NCI-H2171 treated with DMSO at 0.1 percent for 48 hours (cell line): ENCODE data around the gene MRPL55.

Experiments used
- DNase-seq: peaks from one replicate; lab custom pipeline; 2025; lab: John Stamatoyannopoulos, UW

MRPL55 gene

DNA sequence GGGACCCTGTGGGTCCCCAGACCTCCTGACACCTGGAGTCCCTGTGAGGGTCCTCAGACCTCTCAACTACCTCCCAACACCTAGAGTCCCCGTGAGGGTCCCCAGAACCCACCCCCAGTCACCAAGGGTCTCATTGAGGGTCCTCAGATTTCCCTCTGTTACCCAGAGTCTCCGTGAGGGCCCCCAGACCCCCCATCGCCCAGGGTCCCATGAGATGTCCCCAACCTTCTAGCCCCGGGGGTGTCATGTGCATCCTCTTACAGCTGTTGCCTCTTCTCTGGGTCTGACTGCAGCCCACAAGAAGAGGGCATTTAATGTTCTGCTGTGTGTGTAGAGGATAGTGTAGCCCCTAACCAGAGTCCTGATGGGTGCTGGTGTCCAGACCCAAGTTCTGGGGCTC is 38.7 kb upstream of the MRPL55 start:
- no peak for DNase-seq

DNA sequence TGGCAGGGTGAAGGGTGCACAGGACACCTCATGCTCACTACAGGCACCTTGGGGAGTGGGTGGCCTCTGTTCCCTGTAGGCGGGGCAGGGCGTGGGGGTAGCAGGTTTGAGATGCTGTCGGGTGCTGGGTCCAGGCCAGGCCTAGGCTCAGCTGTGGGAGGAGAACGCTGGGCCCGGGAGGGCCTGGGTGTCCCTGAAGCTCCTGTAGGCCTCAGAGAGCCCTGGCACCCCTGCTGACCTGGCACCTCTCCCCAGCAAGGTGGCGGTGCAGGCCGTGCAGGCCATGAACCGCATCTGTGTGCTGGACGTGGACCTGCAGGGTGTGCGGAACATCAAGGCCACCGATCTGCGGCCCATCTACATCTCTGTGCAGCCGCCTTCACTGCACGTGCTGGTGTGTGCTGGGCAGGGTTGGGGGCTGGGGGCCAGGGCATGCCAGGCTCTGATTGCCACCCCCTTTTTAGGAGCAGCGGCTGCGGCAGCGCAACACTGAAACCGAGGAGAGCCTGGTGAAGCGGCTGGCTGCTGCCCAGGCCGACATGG is 38.1 kb upstream of the MRPL55 start:
- DNase-seq: no peak

DNA sequence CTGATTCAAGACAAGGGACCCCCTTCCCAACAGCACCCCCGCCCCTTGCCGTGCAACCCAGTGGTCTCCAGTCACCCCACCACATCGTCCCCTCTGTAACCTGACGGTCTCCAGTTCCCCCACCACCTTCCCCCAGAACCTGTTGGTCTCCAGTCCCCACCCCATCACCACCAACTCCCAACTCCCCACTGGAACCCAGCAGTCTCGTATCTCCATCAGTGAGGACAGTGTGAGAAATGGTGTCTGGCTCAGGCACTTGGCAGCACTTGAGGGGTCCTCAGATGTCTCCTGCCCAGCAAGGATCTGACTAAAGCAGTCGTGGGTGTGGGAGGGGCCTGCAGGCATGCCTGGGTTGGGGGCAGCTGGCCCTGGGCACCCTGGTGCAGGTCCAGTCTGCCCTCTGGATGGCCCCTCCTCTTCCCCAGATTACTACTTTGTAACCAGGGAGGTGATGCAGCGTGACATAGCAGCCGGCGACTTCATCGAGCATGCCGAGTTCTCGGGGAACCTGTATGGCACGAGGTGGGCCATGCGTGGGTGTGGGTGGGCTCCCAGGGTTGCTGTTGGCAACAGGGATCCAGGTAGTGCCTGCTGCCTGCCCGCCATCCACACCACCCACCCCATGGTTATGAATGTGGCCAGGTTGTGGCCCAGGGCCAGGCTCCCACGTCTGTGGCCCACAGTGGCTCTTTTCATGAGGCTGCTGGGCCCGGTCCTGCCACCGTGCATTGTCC is 37.5 kb upstream of the MRPL55 start:
- DNase-seq: no peak

DNA sequence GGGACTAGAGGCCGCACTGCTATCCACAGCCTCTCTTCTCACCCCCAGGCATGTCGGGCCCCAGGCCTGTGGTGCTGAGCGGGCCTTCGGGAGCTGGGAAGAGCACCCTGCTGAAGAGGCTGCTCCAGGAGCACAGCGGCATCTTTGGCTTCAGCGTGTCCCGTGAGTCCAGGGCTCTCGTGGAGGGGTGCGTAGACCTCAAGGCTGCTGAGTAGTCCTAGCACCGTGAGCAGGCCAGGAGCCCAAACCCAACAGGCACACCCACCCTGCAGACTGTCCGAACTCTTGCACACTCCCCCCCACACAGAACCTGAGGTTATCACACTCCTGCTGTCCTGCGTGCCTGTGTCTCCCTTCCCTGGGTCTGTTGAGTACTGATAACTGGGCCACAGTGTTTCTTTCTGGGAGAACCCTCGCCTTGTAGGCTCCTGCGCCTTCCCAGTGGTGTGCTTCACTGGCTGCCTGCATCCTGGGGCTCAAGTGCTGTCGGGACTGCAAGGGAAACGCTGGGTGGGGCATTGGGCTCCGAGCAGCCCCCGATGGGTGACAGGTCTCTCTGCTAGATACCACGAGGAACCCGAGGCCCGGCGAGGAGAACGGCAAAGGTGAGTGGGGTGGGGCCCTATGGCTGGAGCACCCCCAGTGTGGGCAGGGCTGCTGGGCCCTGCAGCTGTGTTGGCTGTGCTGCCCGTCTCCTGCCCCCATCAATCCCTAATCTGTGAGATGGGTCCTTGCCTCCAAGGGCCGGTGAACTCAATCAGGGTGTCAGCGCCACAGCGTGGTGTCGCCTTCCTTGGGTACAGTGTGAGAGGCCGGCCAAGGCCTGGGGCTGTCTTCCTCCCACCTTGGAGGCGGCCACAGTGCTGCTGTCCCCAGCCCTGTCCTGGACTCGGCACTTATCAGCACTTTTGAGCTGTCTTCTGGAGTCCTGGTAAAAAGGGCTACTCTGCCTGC is 36.6 kb upstream of the MRPL55 start:
- DNase-seq: no peak

DNA sequence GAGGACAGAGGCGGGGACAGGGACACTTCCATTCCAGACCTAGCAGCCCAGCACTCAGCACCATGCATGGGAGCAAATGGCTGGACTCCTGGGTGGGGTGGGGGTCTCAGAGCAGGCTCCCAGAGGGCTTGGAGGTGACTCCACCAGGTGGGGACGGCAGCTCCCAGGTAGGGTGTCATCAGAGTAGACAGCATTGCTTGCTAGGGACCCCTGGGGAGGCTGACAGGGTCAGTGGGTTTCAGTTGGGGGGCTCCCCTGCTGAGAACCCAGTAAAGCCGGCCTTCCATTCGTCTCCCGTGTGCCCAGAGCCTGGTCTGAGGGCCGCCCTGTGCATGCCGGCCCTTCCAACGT is 35.9 kb upstream of the MRPL55 start:
- DNase-seq: no peak

DNA sequence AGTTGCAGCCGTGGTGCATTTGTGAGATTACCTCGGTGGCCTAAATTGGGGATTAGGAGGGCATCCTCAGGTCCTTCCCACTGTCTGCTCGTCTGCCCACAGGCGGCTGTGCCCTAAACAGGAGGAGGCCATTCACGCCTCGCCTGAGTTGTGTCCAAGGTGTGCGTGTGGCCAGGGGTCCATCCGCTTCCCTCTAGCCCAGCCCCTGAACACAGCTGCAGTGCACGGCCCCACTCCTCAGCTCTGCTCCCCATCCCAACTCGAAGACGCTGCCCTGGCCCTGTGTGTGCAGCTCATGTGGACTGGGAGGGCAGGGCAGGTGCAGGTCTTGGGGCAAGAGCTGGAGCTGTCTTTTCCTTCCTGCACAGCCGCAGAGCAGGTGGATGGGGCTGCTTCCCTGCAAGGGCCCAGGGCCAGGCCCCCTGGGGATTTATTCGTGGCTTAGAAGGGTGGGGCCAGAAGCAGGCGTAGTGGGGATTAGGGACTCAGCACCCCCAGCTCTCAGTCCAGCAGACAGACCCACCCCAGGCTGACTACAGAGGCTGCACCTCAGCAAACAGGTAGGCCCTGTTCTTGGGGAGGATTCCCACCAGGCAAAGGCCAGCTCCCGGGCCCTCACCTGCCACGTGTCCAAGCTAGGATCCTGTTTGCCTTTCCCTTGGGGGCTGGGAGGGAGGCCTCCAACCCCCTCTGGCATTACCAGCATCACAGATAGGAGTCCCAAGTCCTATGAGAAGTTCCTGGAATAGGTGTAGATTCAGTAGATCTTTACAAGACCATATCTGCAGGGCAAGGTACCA is 35.3 kb upstream of the MRPL55 start:
- no peak for DNase-seq

DNA sequence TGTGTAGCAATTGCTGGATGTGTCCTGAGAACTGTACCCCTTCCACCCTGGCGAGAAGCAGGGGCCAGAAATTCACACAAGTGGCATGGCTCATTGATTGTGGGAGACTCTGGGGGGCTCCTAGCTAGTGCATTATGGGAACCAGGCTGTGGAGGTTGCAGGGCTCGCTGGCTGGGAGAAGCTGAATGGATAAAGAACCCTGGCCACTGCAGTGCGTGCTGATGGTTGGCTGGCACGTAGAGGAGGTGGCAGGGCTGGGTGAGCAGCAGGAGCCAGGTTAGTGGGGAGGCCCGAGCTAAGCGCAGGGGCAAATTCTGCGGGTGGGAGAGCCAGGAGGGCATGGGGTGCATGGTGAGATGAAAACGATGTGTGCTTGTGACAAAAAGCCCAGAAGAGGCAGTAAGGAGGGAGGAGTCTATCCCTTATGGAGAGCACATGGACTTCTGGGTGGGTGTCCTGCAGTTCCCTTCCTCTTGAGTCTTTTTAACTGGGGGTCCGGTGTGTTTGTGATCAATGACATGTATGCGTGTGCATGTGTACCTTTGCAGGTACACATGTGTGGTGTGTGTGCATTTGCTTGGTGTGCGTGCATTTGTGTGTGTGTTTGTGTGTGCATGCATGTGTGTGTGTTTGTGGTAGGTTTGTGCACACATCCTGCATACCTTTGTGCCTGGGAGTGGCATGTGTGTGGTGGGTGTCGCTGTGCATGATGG is 34.5 kb upstream of the MRPL55 start:
- DNase-seq: no peak

DNA sequence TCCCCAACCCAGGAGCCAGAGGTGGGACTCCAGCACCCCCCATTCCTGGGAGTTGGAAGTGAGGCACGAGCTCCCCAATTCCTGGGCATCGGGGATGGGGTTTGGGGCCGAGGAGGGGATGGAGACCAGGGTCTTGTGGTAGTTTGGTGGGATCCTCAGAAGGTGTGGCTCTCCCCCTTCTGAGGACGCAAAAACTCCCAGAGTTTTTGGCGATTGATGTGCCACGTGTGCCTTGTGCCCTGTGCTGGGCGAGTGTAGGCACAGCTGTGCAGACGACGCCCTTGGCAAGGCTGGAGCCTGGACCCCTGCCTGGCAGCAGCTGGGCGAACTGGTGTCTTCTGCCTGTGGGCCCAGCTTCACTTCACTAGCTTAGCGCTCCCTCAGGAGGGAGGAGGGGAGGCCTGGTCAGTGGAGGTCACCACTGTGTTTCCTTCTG is 33.6 kb upstream of the MRPL55 start:
- DNase-seq: no peak

DNA sequence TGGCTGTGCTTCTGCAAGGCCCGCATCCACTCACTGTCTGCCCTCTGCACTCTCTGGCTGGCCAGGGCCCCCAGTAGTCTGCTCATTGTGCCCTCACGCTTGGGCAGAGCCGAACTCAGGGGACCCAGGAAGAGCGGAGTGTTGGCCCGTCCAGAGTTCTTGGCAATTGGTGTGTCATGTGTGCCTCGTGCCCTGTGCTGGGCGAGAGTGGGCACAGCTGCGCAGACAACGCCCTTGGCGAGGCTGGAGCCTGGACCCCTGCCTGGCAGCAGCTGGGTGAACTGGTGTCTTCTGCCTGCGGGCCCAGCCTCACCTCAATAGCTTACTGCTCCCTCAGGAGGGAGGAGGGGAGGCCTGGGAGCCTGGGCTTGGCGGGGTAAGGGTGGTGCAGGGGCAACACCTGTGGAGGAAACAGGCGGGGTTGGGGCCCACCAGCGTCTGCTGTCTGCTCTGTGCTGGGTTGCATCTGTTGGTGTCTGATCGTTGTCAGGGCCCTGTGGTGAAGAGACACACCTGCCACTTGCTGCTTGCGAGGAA is 33.1 kb upstream of the MRPL55 start:
- DNase-seq: peak; percentile 45

DNA sequence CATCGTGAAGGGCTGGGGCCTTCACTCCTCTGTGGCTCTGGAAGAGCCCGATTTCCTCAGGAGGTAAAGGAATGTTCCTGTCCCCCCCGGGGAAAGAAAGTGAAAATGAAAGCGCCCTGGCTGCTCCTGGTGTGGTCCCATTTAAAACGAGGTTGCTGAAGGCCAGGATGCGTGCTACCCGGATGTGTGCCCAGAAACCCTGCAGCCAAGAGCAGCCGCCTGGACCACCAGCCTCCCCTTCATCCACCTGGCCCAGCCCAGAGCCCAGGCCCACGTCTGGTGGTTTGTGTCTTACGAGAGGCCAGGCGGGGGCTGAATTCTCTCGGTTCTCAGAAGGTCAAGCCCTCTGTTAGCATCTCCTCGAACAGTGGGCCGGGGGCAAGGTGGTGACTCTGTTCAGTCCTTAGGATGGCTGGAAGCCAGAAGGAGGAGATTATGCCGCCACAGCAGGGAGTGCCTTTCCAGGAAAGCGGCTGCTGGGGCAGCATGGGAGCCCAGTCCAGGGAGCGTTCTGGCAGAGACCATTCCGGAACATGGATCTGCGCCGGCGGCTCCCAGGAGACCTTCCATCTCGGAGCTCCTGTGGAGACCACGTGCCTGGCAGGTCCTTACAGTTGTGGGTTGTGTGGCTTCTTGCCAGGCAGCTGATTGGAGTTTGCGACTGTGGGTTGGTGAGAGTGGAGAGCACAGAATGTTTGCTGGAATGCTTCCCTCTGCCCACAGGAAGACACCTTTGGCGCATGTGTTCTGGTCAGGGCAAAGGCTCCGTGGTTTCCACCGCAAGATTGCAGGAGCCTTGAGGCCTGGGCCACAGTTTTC is 32.3 kb upstream of the MRPL55 start:
- no peak for DNase-seq

DNA sequence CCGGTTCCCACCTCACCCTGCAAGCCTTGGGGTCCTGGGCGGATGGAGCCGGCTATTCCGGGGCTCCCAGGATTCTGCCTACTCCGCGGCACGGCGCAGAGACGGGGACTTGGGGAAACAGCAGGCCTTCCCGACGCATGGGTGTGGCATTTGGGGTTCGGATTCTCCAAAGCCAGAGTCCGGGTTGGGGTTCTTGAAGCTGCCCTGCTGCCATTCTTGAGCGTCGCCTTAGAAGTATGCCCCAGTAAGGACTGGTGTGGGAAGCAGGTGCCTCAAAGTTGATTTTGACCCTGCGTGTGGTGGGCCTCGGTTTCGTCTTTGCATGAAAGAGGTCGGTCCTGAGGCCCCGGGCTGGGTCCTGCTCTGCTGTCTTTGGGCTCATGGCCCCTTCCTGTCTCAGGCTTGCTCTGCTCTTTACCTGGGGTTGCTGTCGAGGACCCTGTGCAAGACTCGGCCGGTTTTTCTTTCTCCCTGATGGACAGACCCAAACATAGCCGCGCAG is 31.7 kb upstream of the MRPL55 start:
- DNase-seq: no peak

DNA sequence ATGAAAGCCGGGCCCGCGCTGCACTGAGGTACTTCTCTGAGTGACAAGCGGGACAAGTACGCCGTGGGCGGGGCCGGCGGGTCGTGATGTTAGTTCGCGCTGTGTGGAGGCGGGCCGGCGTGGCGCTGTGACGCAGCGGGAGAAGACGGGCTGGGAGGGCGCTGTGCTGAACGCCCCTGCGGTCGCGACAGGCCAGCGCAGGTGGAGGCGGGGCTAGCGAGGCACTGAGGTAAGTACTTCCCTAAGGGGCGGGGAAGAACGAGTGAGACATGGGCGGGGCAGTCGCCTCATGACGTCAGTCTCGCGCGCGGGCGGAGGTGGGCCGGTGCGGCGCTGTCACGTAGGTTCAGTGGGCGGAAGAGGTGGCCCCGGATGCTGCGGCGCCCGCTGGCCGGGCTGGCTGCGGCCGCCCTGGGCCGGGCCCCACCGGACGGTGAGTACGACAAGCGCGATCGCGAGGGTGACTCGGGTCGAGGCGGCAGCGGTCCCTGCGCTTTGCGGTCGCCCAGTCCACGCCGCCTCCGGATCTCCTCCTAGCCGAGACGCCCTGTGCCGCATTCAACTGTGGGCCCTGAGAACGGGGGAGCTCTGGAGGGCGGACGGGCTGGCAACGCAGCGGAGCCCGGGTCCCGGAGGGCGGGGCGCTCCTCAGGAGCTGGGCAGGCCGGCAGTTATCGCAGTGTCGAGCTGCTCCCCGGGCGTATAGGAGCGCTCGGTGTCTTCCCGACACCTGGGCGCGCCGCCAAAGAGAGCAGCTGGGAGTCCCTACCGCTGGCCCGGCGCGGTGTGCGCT is 31.0 kb upstream of the MRPL55 start, which contains the start of gene GUK1:
Gene GUK1, plus strand, starts transcription at position 349 of the 793 bp plus-strand sequence. Its CDS starts 24 bp downstream, at position 373.
- peak; percentile 99 for DNase-seq

DNA sequence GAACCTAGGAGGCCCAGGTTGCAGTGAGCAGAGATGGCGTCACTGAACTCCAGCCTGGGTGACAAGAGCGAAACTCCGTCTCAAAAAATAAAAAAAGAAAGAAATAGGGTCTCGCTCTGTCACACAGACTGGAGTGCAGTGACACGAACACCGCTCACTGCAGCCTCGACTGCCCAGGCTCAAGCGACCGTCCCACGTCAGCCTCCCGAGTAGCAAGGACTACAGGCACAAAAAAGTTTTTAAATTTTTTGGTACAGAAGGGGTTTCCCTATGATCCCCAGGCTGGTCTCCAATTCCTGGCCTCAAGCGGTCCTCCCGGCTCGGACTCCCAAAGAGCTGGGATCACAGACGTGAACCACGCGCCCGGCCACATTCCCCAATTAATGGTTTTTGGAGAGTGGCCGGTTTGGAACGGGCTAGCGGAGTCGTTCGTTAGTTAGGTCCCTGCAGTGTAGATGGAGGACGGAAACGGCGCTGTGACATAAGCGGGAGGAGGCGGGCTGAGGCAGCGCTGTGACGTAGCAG is 30.4 kb upstream of the MRPL55 start:
- DNase-seq: no peak

DNA sequence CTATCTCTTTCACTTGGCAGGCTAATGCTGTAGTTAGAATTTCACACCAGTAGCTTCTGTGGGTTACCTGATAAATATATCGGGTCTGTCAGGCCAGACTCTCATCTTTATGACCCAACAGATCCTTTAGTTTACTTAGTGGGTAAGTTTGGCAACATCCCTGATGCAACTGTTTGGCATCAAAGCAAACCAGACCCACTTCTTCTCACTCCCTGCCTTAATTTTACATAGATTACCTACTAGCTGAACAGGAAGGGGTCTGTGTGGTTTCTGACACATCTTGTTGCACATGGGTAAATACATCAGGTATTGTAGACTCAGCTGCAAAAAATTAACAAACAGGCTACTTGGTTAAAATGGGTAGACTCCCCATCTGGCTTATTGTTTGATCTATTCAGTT is 27.8 kb upstream of the MRPL55 start:
- no peak for DNase-seq

DNA sequence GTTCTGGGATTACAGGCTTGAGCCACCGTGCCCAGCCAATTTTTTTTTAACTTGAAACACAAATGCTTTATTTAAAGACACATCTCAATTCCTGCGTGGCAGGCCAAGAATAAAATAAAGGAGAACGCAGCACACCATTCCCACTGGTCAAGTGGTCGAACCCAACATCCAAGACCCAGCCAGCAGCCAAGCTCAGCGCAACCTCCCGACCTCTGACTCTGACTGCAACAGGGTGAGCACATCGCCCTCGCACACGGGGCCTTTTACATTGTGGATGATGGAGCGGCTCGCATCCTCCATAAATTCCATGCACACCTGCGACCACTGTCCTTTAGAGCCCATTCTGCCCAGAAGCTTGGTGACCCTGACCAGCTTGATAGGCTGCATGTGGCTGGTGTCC is 25.5 kb upstream of the MRPL55 start:
- no peak for DNase-seq

DNA sequence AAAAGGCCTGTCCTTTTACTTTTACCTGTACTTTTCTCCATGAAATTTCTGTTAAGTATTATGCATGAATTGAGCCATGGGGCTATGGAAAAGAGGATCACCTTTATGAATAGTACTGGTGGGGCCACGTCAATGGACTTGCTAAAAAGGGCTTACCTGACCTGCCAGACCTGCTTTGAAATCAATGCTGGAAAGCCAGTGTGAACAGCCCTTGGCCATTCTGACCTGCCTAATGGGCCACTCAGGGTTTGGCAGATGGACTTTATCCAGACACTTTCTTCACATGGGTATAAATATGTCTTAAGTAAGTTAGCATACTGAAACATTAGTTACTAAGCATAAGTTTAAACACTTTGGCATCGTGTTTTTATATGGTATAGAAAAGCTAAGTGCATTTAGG is 22.7 kb upstream of the MRPL55 start:
- no peak for DNase-seq

DNA sequence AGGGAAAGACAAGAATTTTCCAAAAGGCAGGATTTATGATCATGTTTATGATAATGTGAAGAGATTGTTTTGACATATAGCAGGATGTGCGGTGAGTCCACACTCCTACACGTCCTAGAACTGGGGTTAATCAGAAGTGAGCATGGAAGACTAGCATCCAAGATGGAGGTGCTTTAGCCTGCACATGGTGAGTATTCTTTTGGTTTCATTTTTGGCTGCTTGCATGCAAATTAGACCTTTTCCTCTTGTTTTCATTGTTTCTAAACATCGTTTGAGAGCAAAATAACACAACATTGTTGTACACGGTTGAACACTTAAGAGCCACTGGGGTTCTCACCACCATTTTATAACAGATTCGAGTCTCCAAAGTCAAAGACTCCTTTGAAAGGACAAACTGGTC is 16.1 kb upstream of the MRPL55 start:
- no peak for DNase-seq

DNA sequence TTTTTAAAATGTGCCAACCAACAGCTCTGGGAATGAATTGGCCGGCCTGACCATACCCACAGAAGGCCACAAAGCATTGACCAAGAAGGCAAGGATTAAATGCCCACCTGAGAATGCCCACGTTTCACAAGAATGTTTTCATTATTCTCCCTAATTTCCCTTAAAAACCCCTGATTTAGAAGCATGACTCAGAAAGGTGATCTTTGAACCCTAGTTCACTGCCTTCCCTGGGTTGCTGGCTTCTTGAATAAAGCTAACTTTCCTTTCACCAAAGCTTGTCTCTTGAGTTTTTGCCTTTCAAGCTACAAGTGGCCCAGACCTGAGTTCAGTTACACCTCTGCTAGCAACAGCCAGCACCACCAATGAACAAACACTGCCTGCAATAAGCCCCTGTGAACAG is 14.4 kb upstream of the MRPL55 start:
- DNase-seq: no peak

DNA sequence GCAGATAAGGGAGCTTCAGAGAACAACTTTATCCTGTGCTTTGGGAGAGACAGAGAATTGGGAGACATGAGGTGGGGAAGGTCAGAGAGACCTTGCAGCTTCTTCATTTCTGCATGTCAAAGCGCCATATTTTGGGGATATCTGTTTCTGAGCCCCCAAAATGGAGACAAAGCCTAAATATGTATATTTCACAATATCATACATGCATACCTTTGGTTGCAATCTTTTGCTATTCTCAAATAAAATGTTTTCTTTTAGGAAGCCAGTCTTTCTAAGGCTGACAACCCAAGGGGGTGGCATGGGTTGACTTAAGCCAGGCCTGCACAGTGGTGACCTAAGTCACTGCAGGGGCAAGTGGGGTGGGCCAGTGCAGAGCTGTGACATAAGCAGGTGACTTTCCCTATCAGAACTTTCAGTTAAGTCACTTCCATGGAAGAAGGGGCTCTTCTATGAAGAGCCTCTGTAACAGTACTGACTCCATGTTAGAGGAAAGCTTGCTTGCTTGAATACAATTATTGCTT is 13.9 kb upstream of the MRPL55 start:
- no peak for DNase-seq
